GM23248 (cell line): ENCODE results near the gene PTPRT. TPM values are rescaled to one million over a fixed set of nuclear protein-coding genes. Genes with fewer than 3 reads are reported as not detected.

Experiments used
- DNase-seq: peaks from one replicate; pipeline ENCODE4 v3.0.0-alpha.2; 2015
- H2AFZ ChIP-seq: fragments of 200-600 bp; sonication (generic); 2 replicates; pipeline ENCODE4 v1.6.1; 2016; ENCODE audit warnings: antibody characterized with exemption
- H3F3A ChIP-seq: fragments of 200-600 bp; sonication (generic); 2 replicates; pipeline ENCODE4 v1.6.1; 2016; ENCODE audit warnings: mild to moderate bottlenecking, antibody characterized with exemption, mixed run types; ENCODE audit not compliant: insufficient read depth
- H3K27ac ChIP-seq: fragments of 200-600 bp; sonication (generic); 2 replicates; pipeline ENCODE4 v1.5.1; 2016; ENCODE audit warnings: mild to moderate bottlenecking
- H3K27me3 ChIP-seq: fragments of 200-600 bp; sonication (generic); replicated peaks from 2 replicates; pipeline ENCODE4 v1.6.1; 2016; ENCODE audit warnings: mild to moderate bottlenecking; ENCODE audit not compliant: insufficient read depth
- H3K36me3 ChIP-seq: fragments of 200-600 bp; sonication (generic); 2 replicates; pipeline ENCODE4 v1.6.1; 2016; ENCODE audit warnings: low read depth, mild to moderate bottlenecking
- H3K4me1 ChIP-seq: fragments of 200-600 bp; sonication (generic); 2 replicates; pipeline ENCODE4 v1.6.1; 2016; ENCODE audit warnings: mild to moderate bottlenecking; ENCODE audit not compliant: insufficient read depth
- H3K4me2 ChIP-seq: fragments of 200-600 bp; sonication (generic); one replicate; pipeline ENCODE4 v1.6.1; 2016; ENCODE audit warnings: mild to moderate bottlenecking; ENCODE audit not compliant: unreplicated experiment
- H3K4me3 ChIP-seq: fragments of 200-600 bp; sonication (generic); 2 replicates; pipeline ENCODE4 v1.5.1; 2016; ENCODE audit warnings: mild to moderate bottlenecking
- H3K79me2 ChIP-seq: fragments of 200-600 bp; sonication (generic); 2 replicates; pipeline ENCODE4 v1.6.1; 2016; ENCODE audit warnings: mild to moderate bottlenecking; ENCODE audit not compliant: insufficient read depth
- H3K9ac ChIP-seq: fragments of 200-600 bp; sonication (generic); 2 replicates; pipeline ENCODE4 v1.6.1; 2016; ENCODE audit warnings: mild to moderate bottlenecking
- H3K9me2 ChIP-seq: fragments of 200-600 bp; sonication (generic); 2 replicates; pipeline ENCODE4 v1.6.1; 2016; ENCODE audit warnings: mixed run types, mild to moderate bottlenecking, moderate library complexity; ENCODE audit not compliant: insufficient read depth
- H3K9me3 ChIP-seq: fragments of 200-600 bp; sonication (generic); one replicate; pipeline ENCODE4 v1.6.1; 2017; ENCODE audit warnings: low read depth
- H4K20me1 ChIP-seq: fragments of 200-600 bp; sonication (generic); 2 replicates; pipeline ENCODE4 v1.6.0; 2016; ENCODE audit not compliant: insufficient read depth
- EZH2 ChIP-seq: fragments of 200-600 bp; sonication (generic); IDR thresholded peaks from 2 replicates; pipeline ENCODE4 v1.6.1; 2018; ENCODE audit warnings: antibody characterized with exemption, mild to moderate bottlenecking; ENCODE audit not compliant: insufficient read depth, poor library complexity, severe bottlenecking
- EZH2phosphoT487 ChIP-seq: fragments of 200-600 bp; sonication (generic); IDR thresholded peaks from 2 replicates; pipeline ENCODE4 v1.6.1; 2018; ENCODE audit warnings: antibody characterized with exemption, moderate library complexity, mild to moderate bottlenecking, low read depth; ENCODE audit not compliant: insufficient read depth
- WGBS, 2 experiments: methylation state at CpG; one replicate each; pipeline ENCODE4 v1.1.6; 2015 to 2017; ENCODE audit warnings: low lambda C conversion rate in 2 of 2, low coverage in 1 of 2; ENCODE audit errors: missing lambda C conversion rate in 2 of 2; 5-methylcytosine and 5-hydroxymethylcytosine counted together
- in situ Hi-C: fragments of 300-500 bp; cut with MboI; formaldehyde crosslinking; loops from 2 replicates; pipeline ENCODE4 v1.15.0; 2020
- polyA plus RNA-seq: library from polyadenylated mRNA; unstranded; fragments of >200 nt; fragmentation: Nextera tagmentation; extraction: Ambion mirVana; gene quantifications from 2 replicates; pipeline ENCODE4 v1.2.1, GENCODE V29; 2016
- total RNA-seq: library from RNA; depleted of rRNA; stranded (reverse); fragments of >200 nt; shearing (Covaris generic); gene quantifications from 2 replicates; pipeline ENCODE4 v1.2.3, GENCODE V29; 2014

Gene PTPRT
- total and polyA plus RNA-seq, 2 experiments from 2014 or later: not detected

DNA sequence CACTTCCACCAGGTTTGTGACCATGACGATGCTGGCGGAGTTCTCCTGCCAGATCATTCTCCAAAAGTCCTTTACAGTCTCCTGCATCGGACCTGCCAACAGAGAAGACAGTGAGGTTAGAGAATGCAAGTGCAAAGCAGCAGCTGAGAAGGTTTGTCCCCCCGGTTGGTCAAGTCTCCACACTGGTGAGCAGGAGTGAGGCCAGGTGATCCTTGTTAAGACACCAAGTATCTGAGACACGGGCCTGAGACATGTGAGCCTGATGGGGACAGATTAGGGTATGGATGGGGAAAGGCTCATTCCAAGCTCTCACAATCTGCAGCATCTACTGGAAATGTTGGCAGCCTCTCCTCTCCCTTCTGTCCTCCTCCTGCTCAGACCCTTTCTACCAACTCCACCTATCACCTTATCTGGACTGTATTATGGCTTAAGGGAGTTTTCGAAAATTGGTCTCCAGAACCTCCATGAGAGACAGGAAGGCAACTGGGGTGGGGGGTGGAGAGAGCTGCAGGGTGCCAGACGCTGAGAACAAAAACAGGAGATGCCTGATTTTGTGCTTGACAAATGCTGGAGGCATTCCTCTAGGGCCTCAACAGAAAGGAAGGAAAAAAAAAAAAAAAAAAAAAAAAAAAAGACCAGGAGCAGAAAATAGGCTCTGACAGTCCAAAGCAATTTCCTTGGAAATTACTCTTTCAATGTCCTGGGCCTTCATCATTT, 1071.1 kb downstream of the PTPRT start:
- no peak overlapping the region for H2AFZ ChIP-seq
- no peaks in the 10 kb centered on the region for H3K27me3 ChIP-seq
- no peaks in the 10 kb centered on the region for H3K36me3 ChIP-seq
- H3K9me3 ChIP-seq: no peaks in the 10 kb centered on the region
- no peaks in the 10 kb centered on the region for H3K79me2 ChIP-seq
- no peaks in the 10 kb centered on the region for H3K9me2 ChIP-seq
- no peaks in the 10 kb centered on the region for H4K20me1 ChIP-seq
- H3K27ac ChIP-seq: no peak overlapping the region
- TF ChIP-seq EZH2: no peak
- TF ChIP-seq EZH2phosphoT487: no peak
- no peak overlapping the region for H3K4me2 ChIP-seq
- no peak overlapping the region for H3K9ac ChIP-seq
- no peak for DNase-seq
- no peaks in the 10 kb centered on the region for H3K4me1 ChIP-seq
- in situ Hi-C loops: no loop called here
- WGBS, 2 experiments: 30 to 32% methylated on average over 7 of the region's 7 CpGs
- no peaks in the 10 kb centered on the region for H3F3A ChIP-seq
- H3K4me3 ChIP-seq: no peak overlapping the region

DNA sequence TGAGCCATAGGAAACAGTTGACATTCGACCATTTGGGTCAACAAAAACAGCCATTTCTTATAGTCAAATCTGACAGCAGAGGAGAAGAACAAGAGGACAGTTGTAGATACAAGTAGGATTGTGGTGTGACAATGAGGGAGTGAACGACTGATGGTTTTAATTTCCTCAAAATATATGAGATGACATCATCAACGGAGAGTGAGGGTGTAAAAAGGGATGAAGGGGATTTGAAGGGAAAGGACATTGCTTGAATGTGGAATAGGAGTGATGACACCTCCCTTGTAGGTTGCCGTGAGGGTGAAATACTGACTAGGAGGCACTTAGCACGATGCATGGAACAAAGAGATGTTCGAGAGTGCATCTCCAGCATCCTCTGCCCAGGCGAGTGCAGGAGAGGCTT, 1071.7 kb downstream of the PTPRT start:
- WGBS, 2 experiments: 10 to 11% methylated on average over 7 of the region's 7 CpGs
- TF ChIP-seq EZH2: no peak
- no peak for TF ChIP-seq EZH2phosphoT487
- Histone ChIP-seq H3K36me3 (no peaks in the 10 kb centered on the region), H3K4me3 (no peak overlapping the region), H3K9me2 (no peaks in the 10 kb centered on the region), H3K27ac (no peak overlapping the region), H2AFZ (no peak overlapping the region), H3F3A (no peaks in the 10 kb centered on the region), H4K20me1 (no peaks in the 10 kb centered on the region), H3K79me2 (no peaks in the 10 kb centered on the region), H3K9me3 (no peaks in the 10 kb centered on the region), H3K4me1 (no peaks in the 10 kb centered on the region), H3K27me3 (no peaks in the 10 kb centered on the region), H3K4me2 (no peak overlapping the region), H3K9ac (no peak overlapping the region)
- in situ Hi-C loops: no loop called here
- no peak for DNase-seq

DNA sequence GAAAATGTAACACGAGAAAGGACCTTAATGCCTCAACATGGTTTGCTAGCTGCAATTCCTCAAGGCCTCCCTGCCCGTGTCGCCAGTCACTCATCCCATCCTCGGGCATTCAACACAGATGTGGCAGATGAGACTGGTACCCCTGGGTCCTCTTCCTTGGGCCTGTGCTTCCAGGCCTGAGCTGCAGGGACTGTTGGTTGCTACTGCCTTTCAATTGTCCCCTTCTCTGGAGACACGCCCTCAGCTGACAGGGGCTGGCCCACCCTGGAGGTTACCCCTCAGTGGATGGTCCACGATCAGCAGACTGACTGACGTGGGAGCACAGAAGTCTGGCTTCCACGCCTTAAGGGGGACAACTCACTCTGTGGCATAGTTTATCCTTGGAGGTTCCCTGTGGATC, 1076.5 kb downstream of the PTPRT start:
- no peak overlapping the region for H3K4me3 ChIP-seq
- no peaks in the 10 kb centered on the region for H3K79me2 ChIP-seq
- H4K20me1 ChIP-seq: no peaks in the 10 kb centered on the region
- H3K9me3 ChIP-seq: no peaks in the 10 kb centered on the region
- TF ChIP-seq EZH2 (no peak), EZH2phosphoT487 (no peak)
- no peak for DNase-seq
- H3K4me1 ChIP-seq: no peaks in the 10 kb centered on the region
- WGBS, 2 experiments: 35% methylated on average over 8 of the region's 8 CpGs
- H2AFZ ChIP-seq: no peak overlapping the region
- no peaks in the 10 kb centered on the region for H3K36me3 ChIP-seq
- H3K9me2 ChIP-seq: no peaks in the 10 kb centered on the region
- no peak overlapping the region for H3K27ac ChIP-seq
- no peak overlapping the region for H3K9ac ChIP-seq
- no peak overlapping the region for H3K4me2 ChIP-seq
- H3K27me3 ChIP-seq: no peaks in the 10 kb centered on the region
- in situ Hi-C loops: no loop called here
- H3F3A ChIP-seq: no peaks in the 10 kb centered on the region

GRCh38 chr20:42112161-42112560, 1077.5 kb downstream of the PTPRT start:
- in situ Hi-C loops: no loop called here
- Histone ChIP-seq H3K9me2 (no peaks in the 10 kb centered on the region), H3K27me3 (no peaks in the 10 kb centered on the region), H3K9ac (no peak overlapping the region), H4K20me1 (no peaks in the 10 kb centered on the region), H3K4me1 (no peaks in the 10 kb centered on the region), H3K9me3 (no peaks in the 10 kb centered on the region), H3K4me3 (no peak overlapping the region), H3K27ac (no peak overlapping the region), H3K79me2 (no peaks in the 10 kb centered on the region), H3F3A (no peaks in the 10 kb centered on the region), H2AFZ (no peak overlapping the region), H3K36me3 (no peaks in the 10 kb centered on the region), H3K4me2 (no peak overlapping the region)
- 22 to 27% methylated on average over 5 of the region's 5 CpGs for WGBS, 2 experiments
- TF ChIP-seq EZH2phosphoT487 (no peak), EZH2 (no peak)
- no peak for DNase-seq
